Activated gamma-delta T cell (primary cell): Measurements from ENCODE around the gene JOSD1.
A peak's percentile ranks its signal among the peaks of the same experiment; 100 is the strongest.

Experiments
- DNase-seq: peaks from one replicate; lab custom pipeline; 2025; lab: John Stamatoyannopoulos, UW

Gene JOSD1

GRCh38 chr22:38712486-38713207 lies 11.9 kb upstream of the JOSD1 start:
- DNase-seq = no peak

- no peak for DNase-seq
These were observed 10.1 kb upstream of the JOSD1 start for GRCh38 chr22:38710866-38711265.

GRCh38 chr22:38710351-38710750 lies 9.6 kb upstream of the JOSD1 start:
- no peak for DNase-seq

GRCh38 chr22:38709306-38709705 lies 8.6 kb upstream of the JOSD1 start:
- no peak for DNase-seq

GRCh38 chr22:38707984-38708383 lies 7.2 kb upstream of the JOSD1 start:
- DNase-seq = no peak

GRCh38 chr22:38707346-38707745 lies 6.6 kb upstream of the JOSD1 start:
- DNase-seq = no peak

- DNase-seq = no peak
These were observed 6.1 kb upstream of the JOSD1 start for GRCh38 chr22:38706901-38707195.

- peak; percentile 46 for DNase-seq
These were observed 5.6 kb upstream of the JOSD1 start for GRCh38 chr22:38706101-38706900.

GRCh38 chr22:38705235-38706100 lies 4.7 kb upstream of the JOSD1 start, which contains the start of gene GTPBP1:
GTPBP1 (plus strand) TSS chr22:38705944; CDS start chr22:38705956, 12 bp downstream.
- DNase-seq = peak; percentile 72

GRCh38 chr22:38704654-38705234 lies 4.0 kb upstream of the JOSD1 start:
- no peak for DNase-seq

- DNase-seq = no peak
These were observed 414 bp downstream of the JOSD1 start for GRCh38 chr22:38700270-38700788.

GRCh38 chr22:38699784-38700183 lies 959 bp downstream of the JOSD1 start:
- no peak for DNase-seq

- no peak for DNase-seq
These were observed 1.6 kb downstream of the JOSD1 start for GRCh38 chr22:38699143-38699542.

- no peak for DNase-seq
These were observed 2.2 kb downstream of the JOSD1 start for GRCh38 chr22:38698407-38699094.

GRCh38 chr22:38697425-38698089 lies 3.2 kb downstream of the JOSD1 start:
- DNase-seq = no peak

GRCh38 chr22:38696606-38697424 lies 3.9 kb downstream of the JOSD1 start:
- DNase-seq = no peak

- no peak for DNase-seq
These were observed 5.8 kb downstream of the JOSD1 start for GRCh38 chr22:38694940-38695339.

GRCh38 chr22:38694049-38694448 lies 6.7 kb downstream of the JOSD1 start:
- DNase-seq = no peak

- DNase-seq = no peak
These were observed 11.1 kb downstream of the JOSD1 start for GRCh38 chr22:38689651-38690050.

GRCh38 chr22:38685761-38686160 lies 15.0 kb downstream of the JOSD1 start:
- DNase-seq = no peak
